GM18868 (cell line): ENCODE results near the gene UBR3.
A peak's percentile ranks its signal among the peaks of the same experiment; 100 is the strongest.
"Not testable (repeated sequence)": the region's sequence is repeated elsewhere in the genome, so short reads cannot be mapped to it uniquely, and the experiment has no call there.

Experiments
- ATAC-seq: cut with Tn5 transposase; IDR thresholded peaks from one replicate; pipeline ENCODE4 v1.9.1; 2021; ENCODE audit warnings: mild to moderate bottlenecking, moderate library complexity; ENCODE audit not compliant: unreplicated experiment

Gene UBR3

GRCh38 chr2:169867579-169867978 is 40.3 kb downstream of the UBR3 start:
- no peak for ATAC-seq

GRCh38 chr2:169868951-169869350 is 41.7 kb downstream of the UBR3 start:
- no peak for ATAC-seq

GRCh38 chr2:169871369-169871768 is 44.1 kb downstream of the UBR3 start:
- not testable (repeated sequence) for ATAC-seq

GRCh38 chr2:169871994-169872393 is 44.7 kb downstream of the UBR3 start:
- no peak for ATAC-seq

GRCh38 chr2:169877398-169877797 is 50.1 kb downstream of the UBR3 start:
- ATAC-seq: no peak

- ATAC-seq: no peak
These were observed 59.9 kb downstream of the UBR3 start for GRCh38 chr2:169887120-169887519.

GRCh38 chr2:169891593-169892298 is 64.5 kb downstream of the UBR3 start:
- no peak for ATAC-seq

GRCh38 chr2:169892951-169893350 is 65.7 kb downstream of the UBR3 start:
- ATAC-seq: no peak

- ATAC-seq: no peak
These were observed 68.2 kb downstream of the UBR3 start for GRCh38 chr2:169895294-169895985.

- no peak for ATAC-seq
These were observed 70.6 kb downstream of the UBR3 start for GRCh38 chr2:169897834-169898233.

GRCh38 chr2:169900103-169900502 is 72.8 kb downstream of the UBR3 start:
- ATAC-seq: not testable (repeated sequence)

GRCh38 chr2:169900686-169901085 is 73.4 kb downstream of the UBR3 start:
- no peak for ATAC-seq

- no peak for ATAC-seq
These were observed 79.5 kb downstream of the UBR3 start for GRCh38 chr2:169906731-169907130.

GRCh38 chr2:169909376-169909775 is 82.1 kb downstream of the UBR3 start:
- no peak for ATAC-seq

- ATAC-seq: no peak
These were observed 83.0 kb downstream of the UBR3 start for GRCh38 chr2:169910109-169910799.

- no peak for ATAC-seq
These were observed 83.9 kb downstream of the UBR3 start for GRCh38 chr2:169911119-169911518.

GRCh38 chr2:169916623-169917022 is 89.4 kb downstream of the UBR3 start:
- no peak for ATAC-seq

- no peak for ATAC-seq
These were observed 96.7 kb downstream of the UBR3 start for GRCh38 chr2:169923977-169924376.

- no peak for ATAC-seq
These were observed 98.7 kb downstream of the UBR3 start for GRCh38 chr2:169925968-169926367.

GRCh38 chr2:169928463-169928864 is 101.2 kb downstream of the UBR3 start:
- ATAC-seq: no peak

GRCh38 chr2:169933124-169933711 is 106.0 kb downstream of the UBR3 start:
- peak; percentile 91 for ATAC-seq

- ATAC-seq: not testable (repeated sequence)
These were observed 109.4 kb downstream of the UBR3 start for GRCh38 chr2:169936652-169937051.
